Measurements from ENCODE around the gene OR13G1.

- TF ChIP-seq, protein P1, sequence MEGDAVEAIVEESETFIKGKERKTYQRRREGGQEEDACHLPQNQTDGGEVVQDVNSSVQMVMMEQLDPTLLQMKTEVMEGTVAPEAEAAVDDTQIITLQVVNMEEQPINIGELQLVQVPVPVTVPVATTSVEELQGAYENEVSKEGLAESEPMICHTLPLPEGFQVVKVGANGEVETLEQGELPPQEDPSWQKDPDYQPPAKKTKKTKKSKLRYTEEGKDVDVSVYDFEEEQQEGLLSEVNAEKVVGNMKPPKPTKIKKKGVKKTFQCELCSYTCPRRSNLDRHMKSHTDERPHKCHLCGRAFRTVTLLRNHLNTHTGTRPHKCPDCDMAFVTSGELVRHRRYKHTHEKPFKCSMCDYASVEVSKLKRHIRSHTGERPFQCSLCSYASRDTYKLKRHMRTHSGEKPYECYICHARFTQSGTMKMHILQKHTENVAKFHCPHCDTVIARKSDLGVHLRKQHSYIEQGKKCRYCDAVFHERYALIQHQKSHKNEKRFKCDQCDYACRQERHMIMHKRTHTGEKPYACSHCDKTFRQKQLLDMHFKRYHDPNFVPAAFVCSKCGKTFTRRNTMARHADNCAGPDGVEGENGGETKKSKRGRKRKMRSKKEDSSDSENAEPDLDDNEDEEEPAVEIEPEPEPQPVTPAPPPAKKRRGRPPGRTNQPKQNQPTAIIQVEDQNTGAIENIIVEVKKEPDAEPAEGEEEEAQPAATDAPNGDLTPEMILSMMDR (IDR thresholded peaks at IDR 0.05; ENCODE audit: low read depth, low read length), result no peak
- TF ChIP-seq, protein P2, sequence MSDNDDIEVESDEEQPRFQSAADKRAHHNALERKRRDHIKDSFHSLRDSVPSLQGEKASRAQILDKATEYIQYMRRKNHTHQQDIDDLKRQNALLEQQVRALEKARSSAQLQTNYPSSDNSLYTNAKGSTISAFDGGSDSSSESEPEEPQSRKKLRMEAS (IDR thresholded peaks at IDR 0.05; ENCODE audit: low read depth, low read length), result no peak
Observed at GRCh38 chr1:247721222-247721621, 41.7 kb upstream of the OR13G1 start.

All from NB4 (cell line).